HL-60 (cell line): ENCODE measurements around the gene RELL1.
A peak's percentile ranks its signal among the peaks of the same experiment; 100 is the strongest.

ENCODE experiments used
- CTCF ChIP-seq: IDR thresholded peaks from one replicate; pipeline ENCODE4 v1.5.1; 2011; ENCODE audit warnings: low read length, control low read depth, inconsistent platforms; ENCODE audit not compliant: insufficient read depth
- POLR2AphosphoS5 ChIP-seq: IDR thresholded peaks from 2 replicates; pipeline ENCODE4 v1.6.1; 2012; ENCODE audit warnings: low read depth

- peak; percentile 76 for TF ChIP-seq POLR2AphosphoS5
- TF ChIP-seq CTCF: no peak
Observed at GRCh38 chr4:37601531-37601930, 84.6 kb downstream of the RELL1 start.
